GM21529 (cell line): Measurements from ENCODE around the gene PEX10.

Experiments
- ATAC-seq: cut with Tn5 transposase; IDR thresholded peaks from one replicate; pipeline ENCODE4 v1.9.1; 2021; ENCODE audit not compliant: unreplicated experiment

The PEX10 gene

DNA sequence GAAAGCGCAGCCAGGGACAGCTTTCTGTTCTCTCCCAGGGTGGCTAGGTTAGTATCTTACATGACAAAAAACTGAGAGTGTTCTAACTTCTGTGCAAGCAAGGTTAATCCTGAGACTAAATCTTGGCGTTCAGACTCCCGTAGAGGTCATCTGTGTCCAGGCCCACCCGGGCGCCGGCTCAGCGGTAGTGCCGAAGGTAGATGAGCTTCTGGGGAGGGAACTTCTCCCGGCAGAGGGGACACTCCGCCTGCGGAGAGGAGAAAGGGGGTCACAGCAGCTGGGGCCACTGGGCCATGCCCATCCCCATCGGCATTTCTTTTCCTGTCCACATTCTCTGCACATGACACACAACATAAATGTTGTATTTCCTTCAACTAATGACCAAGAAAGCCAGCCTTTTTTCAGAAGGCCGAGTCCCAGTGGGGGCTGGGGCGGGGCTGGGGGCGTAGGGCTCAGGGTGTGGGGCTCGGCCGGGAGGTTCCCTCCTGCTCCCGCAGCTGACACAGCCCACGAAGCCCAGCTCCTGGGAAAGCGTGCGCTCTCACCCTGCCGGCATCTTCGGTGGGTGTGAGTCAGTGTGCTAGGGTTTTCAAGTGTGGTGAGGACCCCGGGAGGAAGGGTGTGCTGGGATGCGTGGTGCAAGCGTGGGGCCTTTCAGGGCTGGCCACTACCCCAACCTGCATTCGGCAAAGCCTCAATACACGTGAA, 6.6 kb downstream of the PEX10 start:
- ATAC-seq: no peak

DNA sequence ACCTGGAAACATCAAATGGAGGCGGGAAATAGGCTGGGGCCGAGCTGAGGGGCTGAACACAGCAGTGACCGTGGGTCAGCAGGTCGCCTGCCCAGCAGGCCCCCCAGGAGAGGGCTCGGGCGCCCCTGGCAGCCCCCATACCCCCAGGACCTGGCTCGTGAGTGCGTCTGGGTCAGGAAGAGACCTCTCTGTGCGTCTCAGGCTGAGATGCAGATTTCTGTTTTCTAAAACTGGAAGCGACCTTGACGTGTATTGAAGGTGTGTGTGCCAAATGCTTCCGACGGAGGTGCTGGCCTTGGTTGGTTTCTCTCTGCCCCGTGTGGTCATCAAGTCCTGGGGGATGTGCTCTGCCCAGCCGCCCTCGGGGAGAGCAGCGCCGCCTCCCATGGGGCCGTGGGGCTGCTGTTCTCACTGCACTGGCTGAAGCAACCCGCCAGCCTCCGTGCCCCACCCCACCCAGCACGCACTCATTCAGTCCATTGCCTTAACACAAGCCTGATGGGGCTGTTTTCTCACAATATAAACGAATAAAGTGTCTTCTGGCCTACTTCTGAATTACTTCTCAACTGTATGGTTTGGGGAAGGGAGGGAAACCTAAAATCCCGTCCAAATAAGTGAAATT, 7.4 kb downstream of the PEX10 start:
- ATAC-seq: no peak

GRCh38 chr1:2404142-2404889, 8.0 kb downstream of the PEX10 start:
- ATAC-seq: no peak

DNA sequence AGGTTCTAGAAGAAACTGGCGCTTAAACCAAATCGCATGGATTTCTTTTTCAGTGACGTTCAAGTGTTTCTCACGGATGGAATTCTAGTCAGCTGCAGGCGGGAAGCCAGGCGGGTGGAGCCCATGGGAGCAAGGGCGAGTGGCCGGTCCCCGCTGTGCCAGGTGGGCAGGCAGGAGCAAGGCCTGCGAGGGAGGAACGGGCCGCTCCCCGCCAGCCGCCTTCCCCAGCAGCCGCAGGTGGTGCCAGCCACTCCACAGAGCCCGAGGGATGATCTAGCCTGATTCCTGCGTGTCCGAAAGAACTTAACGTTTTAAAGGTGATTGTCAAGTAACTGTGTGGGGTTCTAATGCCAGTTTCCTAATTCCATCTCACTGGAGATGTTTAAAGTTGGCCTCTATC, 9.1 kb downstream of the PEX10 start:
- no peak for ATAC-seq

DNA sequence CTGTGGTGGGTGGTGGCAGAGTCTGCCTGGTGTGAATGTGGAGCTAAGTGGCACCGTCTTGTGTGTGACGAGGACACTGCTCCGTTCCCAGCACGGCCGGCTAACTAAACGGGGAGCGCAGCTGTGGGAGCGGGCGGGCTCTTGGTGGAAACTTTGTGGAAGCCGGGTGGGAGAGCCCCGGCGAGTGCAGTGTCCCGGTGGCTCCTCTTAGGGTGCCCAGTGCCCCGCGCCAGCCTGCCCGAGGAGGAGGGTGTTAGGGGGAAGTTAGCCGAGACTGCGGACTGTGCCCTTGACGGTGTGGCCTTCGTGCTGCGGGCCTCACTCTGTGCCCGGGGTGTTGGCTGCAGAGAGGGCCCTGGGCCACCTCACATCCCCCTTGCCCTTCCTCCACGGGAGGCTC, 9.9 kb downstream of the PEX10 start:
- ATAC-seq: no peak

DNA sequence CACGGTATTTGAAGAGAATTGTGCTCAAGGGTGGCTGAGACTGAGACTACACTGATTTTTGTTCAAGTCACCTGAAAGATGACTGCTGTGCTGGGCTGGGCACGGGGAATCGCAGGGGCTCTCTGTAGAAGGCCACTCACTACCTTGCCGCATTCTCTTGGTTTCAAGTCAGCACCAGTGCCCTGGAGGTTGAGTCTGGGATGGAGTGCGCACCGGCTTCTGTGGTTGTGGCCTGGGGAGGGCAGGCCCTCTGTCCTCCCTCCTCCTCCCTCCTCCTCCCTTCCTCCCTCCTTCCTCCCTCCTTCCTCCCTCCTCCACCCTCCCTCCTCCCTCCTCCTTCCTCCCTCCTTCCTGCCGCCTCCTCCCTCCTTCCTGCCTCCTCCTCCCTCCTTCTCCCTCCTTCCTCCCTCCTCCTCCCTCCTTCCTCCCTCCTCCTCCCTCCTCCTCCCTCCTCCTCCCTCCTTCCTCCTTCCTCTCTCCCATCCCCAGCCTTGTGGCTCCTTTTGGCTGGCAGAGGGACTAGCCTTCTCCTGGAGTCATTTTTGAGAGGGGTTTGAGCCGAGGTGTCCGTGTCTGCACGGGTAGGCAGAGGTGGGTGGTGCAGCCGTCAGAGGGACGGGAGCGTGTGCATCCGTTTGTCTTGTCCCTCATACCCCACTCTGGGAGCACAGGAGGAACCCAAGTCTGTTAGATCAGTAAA, 11.3 kb downstream of the PEX10 start:
- no peak for ATAC-seq

GRCh38 chr1:2400576-2400909, 11.8 kb downstream of the PEX10 start:
- no peak for ATAC-seq

GRCh38 chr1:2399890-2400575, 12.3 kb downstream of the PEX10 start:
- no peak for ATAC-seq

DNA sequence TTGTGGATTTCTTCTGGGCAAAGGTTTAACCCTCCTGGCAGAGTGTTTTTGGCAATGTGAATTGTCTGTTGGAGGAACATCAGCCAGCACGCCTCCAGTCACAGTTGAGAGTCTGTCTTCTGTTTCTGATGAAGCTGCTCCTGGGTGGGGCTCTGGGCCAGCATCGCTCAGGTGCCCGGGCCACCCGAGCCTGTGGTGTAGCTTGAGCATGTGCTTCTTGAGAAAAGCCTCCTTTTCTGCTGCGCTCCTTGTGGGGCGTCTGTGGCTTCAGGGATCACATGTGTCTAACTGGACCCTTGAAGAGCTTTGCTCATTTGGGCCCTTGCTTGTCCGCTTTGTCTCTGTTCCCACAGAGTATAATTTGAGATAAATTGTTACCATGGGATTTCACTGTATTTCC, 13.5 kb downstream of the PEX10 start:
- no peak for ATAC-seq

GRCh38 chr1:2397007-2397679, 15.2 kb downstream of the PEX10 start:
- ATAC-seq: no peak

DNA sequence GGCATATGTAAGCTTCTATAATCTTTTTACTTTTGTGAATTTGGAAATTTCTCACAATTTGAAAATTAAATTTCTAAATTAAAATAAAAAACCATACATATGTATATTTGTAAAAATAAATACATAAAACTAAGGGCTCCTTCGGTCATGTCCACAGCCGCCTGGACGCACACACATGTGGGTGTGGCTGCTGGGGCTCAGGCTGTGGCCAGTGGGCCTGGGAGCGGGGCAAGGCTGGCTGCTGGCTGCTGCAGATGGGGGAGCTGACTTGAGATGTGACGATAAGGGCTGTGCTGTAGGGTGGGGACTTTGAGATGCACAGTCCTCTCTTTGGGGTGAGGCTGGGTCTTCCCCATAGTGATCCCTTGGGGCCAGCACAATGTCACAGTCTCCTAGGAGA, 15.9 kb downstream of the PEX10 start:
- ATAC-seq: no peak

- no peak for ATAC-seq
These were observed 16.3 kb downstream of the PEX10 start for GRCh38 chr1:2396059-2396458.

- no peak for ATAC-seq
These were observed 17.1 kb downstream of the PEX10 start for GRCh38 chr1:2395245-2395644.

GRCh38 chr1:2394761-2395160, 17.6 kb downstream of the PEX10 start:
- no peak for ATAC-seq

DNA sequence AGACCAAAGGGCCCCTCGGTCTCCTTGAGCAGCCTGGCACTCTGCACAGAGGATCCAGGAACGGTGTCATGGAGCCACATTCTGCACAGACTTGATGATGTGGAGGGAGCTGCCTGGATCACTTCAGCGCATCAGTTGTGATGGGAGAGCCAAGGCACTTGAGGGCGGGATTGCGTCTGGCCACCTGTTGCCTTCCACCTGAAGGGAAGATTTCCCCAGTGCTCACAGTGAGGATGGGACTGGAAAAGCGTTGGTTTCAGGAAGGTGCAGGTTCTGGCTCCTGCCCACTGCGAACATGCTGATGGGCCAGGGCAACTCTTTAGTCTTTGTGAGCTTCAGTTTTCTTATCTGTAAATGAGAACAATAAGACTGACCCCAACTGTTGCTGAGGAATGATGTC, 18.1 kb downstream of the PEX10 start:
- ATAC-seq: no peak

GRCh38 chr1:2393471-2393877, 18.9 kb downstream of the PEX10 start:
- no peak for ATAC-seq

- ATAC-seq: no peak
These were observed 19.7 kb downstream of the PEX10 start for GRCh38 chr1:2392686-2393085.

DNA sequence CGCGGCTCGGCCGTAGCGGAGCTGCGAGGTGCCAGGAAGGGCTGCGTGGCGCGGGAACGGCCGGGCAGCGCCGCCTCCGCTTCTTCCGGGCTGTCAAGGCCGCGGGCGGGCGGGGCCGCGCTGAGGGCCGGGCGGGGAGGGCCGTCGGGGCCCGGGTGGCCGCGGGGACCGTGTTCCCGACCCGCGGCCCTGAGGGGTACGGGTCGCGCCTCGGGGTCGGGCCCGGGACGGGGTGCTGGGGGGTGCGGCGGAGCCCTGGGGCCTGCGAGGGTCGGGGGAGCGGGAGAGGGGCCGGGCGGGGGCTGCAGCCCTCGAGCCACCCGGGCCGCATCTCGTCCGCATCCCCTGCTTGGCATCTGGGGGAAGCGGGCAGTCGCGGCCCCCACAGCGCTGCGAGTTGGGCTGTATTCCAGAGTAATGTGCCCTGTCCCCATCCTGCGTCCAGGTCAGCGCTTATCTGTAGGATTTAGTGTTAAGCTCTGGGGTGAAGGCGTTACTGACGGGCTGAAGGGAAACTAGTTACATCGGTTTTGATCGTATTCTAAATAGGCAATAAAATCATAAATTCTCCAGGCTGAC, 20.3 kb downstream of the PEX10 start:
- ATAC-seq: peak; percentile 11

- peak; percentile 85 for ATAC-seq
These were observed 21.1 kb downstream of the PEX10 start, which contains the start of the genes MORN1 and RER1 for GRCh38 chr1:2391041-2391930. TSS of gene MORN1 (minus strand) at chr1:2391554. CDS start at chr1:2391533, 21 bp downstream. TSS of gene RER1 (plus strand) at chr1:2391841. CDS start at chr1:2395791, 3,950 bp downstream.
